ENCODE measurements around the gene NR0B1. TPM values are rescaled to one million over a fixed set of nuclear protein-coding genes. Genes with fewer than 3 reads are reported as not detected.

Gene NR0B1, protein sequence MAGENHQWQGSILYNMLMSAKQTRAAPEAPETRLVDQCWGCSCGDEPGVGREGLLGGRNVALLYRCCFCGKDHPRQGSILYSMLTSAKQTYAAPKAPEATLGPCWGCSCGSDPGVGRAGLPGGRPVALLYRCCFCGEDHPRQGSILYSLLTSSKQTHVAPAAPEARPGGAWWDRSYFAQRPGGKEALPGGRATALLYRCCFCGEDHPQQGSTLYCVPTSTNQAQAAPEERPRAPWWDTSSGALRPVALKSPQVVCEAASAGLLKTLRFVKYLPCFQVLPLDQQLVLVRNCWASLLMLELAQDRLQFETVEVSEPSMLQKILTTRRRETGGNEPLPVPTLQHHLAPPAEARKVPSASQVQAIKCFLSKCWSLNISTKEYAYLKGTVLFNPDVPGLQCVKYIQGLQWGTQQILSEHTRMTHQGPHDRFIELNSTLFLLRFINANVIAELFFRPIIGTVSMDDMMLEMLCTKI
- 0.23 TPM in 1 of 2 replicates, not detected in the other for total RNA-seq

DNA sequence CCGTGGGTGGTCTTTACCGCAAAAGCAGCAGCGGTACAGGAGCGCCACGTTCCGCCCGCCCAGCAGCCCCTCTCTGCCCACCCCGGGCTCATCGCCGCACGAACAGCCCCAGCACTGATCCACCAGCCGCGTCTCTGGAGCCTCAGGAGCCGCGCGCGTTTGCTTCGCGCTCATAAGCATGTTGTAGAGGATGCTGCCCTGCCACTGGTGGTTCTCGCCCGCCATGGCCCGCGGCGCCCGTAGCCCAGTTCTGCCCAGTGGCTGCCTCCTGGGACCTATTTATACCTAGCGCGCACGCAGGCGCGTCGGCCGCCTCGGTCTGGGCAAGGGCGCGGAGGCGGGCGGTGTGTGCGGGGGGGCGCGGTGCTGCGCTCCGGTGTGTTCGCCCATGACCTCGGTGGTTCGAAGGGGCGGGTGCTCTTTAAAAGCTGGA is at the start of gene NR0B1:
Gene NR0B1, minus strand, starts transcription at position 252 of the 433 bp plus-strand sequence. Its CDS starts 27 bp downstream, at position 225.

Other genes starting within 250 kb of the NR0B1 start
- not detected in 2 replicates for gene MAGEB2, start 93.8 kb downstream of the NR0B1 start, total RNA-seq
- gene MAGEB3, start 78.7 kb downstream of the NR0B1 start, total RNA-seq = not detected in 2 replicates
- not detected in 2 replicates for gene MAGEB4, start 67.4 kb downstream of the NR0B1 start, total RNA-seq
- not detected in 2 replicates for gene MAGEB1, start 62.2 kb downstream of the NR0B1 start, total RNA-seq

Data from airway epithelial cell (primary cell).